Activated CD8-positive, alpha-beta memory T cell treated with anti-CD3 and anti-CD28 coated beads for 4 hours (primary cell): ENCODE data around the gene NTRK2.

Experiments
- DNase-seq, 2 donors: peaks; one replicate each; pipeline ENCODE4 v3.0.0-alpha.2; 2020; ENCODE audit warnings: low read depth in 2 of 2

NTRK2 gene

DNA sequence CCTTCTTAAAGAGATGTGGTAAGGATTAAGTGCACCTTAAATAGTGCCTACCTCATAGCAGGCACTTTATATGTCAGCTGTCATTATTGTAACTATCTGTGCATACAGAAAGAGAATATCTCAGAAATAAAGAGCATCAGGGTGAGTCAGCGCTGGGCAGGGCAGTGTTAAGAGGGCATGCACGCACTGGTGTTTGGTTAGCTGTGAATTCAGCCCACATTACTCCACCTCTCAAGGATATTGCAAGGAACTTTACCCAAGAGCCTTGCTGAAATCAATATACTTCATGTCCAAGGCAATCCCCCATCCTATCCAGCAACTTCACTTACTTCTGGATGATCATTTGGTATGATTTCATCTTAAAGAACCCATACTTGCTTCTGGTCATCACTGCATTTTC is 300.9 kb downstream of the NTRK2 start:
- DNase-seq, result no peak

- DNase-seq, result no peak
Observed at GRCh38 chr9:84971571-84971970, 302.0 kb downstream of the NTRK2 start.

- no peak for DNase-seq
Observed at GRCh38 chr9:84974258-84974657, 304.7 kb downstream of the NTRK2 start.

DNA sequence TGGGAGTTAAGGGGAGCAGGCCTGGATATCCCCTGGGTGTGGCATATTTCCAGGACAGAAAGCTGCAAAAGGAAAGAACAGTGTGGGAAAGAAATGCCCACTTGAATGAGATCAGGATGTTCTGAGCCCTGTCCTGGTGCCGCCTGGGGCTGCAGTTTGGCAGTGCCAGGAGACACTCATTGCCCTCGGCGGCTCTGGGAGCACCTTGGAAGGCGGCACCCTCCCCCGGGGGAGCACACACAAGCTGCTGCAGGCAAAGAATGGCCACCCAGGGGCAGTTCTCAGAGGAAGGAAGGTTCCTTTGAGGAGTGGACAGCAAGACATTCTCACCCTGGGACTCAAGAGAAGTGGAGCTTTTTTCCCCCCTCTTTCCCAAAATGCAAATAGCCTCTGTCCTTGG is 305.3 kb downstream of the NTRK2 start:
- no peak for DNase-seq

- DNase-seq, result no peak
Observed at GRCh38 chr9:84975926-84976325, 306.4 kb downstream of the NTRK2 start.

DNA sequence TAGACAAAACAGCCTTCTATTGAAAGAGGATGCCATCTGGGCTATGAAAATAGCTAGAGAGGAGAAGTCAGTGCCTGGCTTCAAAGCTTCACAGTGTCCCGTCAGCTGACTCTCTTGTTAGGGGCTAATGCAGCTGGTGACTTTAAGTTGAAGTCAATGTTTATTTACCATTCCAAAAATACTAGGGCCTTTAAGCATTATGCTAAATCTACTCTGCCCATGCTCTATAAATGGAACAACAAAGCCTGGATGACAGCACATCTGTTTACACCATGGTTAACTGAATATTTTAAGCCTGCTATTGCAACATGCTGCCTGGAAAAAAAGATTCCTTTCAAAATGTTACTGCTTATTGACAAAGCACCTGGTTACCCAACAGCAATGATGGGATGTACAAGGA is 309.1 kb downstream of the NTRK2 start:
- DNase-seq, result no peak

DNA sequence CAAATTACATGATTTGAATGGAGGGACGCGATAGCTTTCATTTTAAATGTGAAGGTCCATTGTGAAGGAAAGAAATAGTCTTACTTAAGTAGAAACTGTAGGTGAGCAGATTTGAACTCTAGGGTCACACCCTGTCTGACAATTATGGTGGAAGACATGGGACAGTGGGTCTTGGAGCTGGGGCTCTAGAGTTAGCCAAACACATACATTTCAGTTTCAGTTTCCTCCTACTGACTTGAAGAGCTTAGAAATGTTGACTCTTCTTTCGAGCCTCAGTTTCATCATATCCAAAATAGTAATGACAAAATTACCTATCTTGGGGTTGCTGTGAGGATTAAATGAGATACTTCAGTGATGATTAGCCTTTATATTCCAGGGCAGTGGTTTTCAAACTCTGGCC is 314.2 kb downstream of the NTRK2 start:
- no peak for DNase-seq

- no peak for DNase-seq
Observed at GRCh38 chr9:84988621-84989020, 319.1 kb downstream of the NTRK2 start.

GRCh38 chr9:84990416-84990815 is 320.9 kb downstream of the NTRK2 start:
- no peak for DNase-seq

DNA sequence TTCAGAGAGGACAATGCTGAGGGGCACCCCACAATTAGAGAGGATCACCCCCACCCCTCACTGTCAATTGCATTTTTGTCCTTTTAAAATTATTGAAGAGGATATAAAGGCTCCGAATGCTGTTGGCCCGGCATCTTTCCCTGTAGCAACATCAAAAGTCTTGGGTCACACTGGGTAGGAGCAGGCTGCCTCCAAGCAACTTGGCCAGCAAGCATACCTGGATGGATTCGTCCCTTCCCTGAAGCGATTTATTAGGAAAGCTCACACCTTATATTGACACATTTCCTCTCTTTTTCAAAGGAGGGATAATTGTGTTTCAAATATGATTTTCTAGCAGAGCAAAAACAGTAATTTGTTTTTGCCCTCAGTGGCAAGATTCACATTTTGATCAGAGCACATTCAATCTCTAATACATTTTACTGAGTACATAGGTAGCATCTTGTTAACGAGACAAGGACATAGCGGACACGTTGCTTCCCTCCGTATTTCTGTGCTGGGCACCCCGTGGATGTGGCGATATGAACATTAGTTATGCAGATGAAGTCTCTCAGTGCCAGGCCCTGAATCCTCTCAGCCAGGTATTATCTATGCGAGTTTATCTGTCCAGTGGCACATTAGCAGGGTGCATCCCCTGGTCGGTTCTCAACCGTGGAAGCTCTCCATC is 321.5 kb downstream of the NTRK2 start:
- no peak for DNase-seq

DNA sequence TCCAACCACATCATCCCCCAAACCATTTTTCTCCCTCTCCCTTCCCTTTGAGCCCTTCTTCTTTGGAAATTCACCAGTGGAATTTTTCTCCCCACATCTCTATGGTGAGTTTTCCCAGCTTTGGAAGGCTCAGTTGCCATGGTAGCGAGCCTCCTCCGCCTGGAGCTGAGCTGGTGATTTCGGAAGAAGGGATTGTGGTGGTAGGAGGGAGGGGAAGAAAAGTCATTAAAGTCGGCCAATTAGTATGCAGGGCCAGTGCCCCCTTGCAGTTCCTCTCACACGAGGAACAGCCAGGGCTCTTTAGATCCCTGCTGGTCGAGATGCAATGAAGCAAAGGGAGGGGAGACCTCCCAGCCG is 322.0 kb downstream of the NTRK2 start:
- no peak for DNase-seq

DNA sequence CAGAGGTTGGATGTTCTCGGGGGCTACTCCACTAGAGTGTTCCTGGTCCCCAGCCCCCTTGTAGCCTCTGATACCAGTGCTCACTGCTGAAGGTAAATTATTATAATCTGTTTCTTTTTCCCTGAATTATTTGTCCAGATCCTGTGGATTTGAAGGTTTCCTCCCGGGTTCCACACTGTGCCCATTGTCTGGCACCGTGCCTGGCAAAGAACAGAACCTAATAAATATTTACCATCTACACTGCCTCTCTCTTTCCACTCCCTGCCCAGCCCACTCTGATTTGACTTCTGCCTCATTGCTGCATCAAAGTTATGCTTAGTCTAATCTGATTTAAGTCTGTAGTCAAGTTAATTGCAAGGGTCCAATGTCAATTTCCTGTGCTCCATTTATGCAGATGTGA is 322.9 kb downstream of the NTRK2 start:
- no peak for DNase-seq

DNA sequence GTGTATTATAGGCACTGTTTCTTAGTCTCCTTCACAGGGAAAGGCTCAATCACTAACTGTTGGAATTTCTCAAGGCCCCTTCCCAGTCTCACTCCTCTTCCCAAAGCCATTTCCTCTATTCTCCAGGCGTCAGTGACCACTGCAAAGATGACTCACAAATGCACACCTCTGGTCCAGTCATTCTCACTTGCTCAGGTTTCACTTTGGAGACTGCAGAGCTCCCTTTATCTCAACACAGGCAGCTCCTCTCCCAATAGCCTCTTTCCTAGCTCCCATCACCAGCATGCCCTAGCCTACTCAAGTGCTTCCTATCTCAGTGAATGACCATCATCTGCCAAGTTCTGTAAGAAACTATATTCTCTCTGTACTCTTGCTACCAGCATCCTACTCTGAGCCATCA is 323.6 kb downstream of the NTRK2 start:
- no peak for DNase-seq

DNA sequence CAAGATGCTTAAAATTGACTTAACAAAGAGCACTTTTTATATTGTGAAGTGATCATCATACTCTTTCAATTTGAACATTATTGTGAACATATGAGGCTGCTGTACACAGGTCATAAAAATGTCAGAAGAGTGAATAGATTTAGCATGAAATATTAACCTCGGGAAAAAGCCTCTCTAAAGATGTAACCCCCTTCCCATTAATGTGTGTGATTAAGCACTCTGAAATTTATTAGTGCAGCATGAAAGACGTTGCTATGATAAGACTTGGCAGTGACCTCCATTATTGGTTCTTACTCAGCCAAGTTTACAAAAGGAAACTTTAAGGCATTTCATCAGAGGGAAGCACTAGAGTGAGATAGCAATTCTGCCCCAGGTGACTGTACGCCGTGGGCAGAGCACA is 326.5 kb downstream of the NTRK2 start:
- DNase-seq, result no peak

- DNase-seq, result no peak
Observed at GRCh38 chr9:84996716-84997115, 327.2 kb downstream of the NTRK2 start.

GRCh38 chr9:84997472-84997871 is 327.9 kb downstream of the NTRK2 start:
- no peak for DNase-seq

DNA sequence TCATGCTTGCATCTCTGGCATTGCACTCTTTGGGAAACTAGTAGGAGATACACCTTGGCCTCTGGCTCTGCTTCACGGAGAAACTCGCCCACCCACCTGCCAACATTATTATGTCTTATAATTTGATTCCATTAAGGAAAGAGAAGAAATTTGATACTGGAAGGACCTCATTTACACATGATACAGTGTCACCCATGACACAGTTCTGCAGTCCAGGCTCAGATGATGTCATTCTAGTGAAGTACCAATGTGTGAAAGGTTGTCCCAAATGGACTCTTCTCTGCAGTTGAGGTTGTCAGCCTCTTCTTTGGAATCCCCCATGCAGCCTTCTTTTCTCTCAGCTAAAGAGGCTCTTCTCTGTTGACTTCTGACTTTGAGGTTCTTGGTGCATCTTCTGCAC is 329.1 kb downstream of the NTRK2 start:
- DNase-seq, result no peak

- DNase-seq, result no peak
Observed at GRCh38 chr9:84999788-85000187, 330.3 kb downstream of the NTRK2 start.

GRCh38 chr9:85001925-85002324 is 332.4 kb downstream of the NTRK2 start:
- no peak for DNase-seq

DNA sequence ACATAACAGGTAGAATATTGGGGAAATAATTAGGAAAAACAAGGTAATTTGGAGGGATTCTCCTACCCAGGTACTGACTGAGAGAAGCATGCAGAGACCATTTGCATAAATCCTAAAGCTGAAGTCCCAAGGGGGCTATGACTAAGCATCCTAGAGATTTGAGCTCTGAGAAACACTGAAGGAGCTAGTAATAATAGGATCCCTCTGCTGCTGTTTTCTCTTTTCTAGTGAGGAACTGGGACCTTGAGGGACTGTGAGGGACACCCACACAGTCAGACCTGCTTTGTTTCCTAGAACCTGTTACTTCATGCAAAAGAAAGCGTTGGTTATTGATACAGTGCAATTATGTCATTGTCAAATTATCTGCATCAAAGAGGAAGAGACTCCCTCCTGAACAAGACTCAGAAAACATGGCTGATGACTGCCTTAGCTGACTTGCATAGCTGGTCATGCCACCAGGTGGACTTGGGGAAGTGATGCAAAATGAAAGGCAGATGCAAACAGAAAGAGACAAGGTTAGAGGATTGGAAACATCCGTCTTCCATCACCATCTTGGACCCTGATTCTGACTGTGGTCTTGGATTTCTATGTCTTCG is 335.4 kb downstream of the NTRK2 start:
- no peak for DNase-seq

DNA sequence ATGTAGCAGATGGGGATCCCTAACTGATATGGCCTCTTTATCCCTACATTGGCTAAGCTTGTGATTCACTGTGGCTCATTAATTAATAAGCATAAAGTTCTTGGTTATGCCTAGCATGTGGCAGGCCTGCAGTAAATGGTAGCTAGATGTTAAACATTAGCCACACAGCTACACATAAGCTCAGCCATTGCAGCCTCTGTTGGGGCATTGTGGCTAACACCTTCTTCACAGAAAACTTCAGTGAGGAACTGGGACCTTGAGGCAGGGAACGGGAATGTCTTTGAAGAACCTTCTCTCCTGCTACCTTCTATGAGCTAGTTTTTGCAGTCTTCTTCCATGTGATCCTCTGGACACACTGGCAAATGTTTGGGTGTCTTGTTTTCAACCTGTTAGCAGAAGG is 338.2 kb downstream of the NTRK2 start:
- no peak for DNase-seq

DNA sequence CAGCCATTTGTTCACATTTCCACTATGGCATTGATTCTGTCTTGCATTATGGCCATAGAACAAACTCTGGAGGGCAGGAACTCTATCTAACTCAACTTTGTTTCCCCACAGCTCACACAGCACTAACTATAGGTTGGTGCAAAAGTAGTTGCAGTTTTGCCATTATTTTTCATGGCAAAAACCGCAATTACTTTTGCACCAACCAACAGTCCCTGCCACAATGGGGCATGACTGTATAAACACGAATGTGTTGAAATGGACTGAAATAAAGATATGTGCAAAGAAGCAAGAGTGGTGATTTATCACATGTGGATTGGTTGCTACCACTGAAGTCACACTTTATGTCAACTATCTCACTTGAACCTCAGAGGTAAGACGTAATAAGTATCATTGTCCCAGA is 338.7 kb downstream of the NTRK2 start:
- DNase-seq, result no peak

DNA sequence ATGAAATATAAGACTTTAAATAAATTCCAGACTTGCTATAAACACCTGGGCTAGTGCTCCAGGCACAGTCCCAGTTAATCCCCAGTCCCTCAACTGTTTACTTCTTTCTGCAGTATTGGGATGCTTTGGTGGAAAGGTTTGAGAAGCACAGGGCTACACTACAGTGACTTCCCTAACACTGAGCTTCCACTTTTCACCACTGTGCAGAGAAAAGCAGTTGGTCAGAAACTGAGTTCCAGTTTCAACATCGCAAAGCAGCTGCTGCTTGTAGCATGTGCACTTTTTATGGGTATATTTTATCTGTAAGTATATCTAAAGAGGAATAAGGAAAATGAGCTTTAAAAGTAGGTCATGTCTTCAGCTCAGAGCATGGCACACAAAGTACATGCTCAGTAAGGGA is 339.7 kb downstream of the NTRK2 start:
- no peak for DNase-seq

- no peak for DNase-seq
Observed at GRCh38 chr9:85013703-85014102, 344.2 kb downstream of the NTRK2 start.
